ENCODE data around the gene VASN. TPM values are rescaled to one million over a fixed set of nuclear protein-coding genes. Genes with fewer than 3 reads are reported as not detected.

The VASN gene
- total RNA-seq, 1 donor from 2014 or later = 62.7 TPM

GRCh38 chr16:4410335-4411075 lies 38.9 kb downstream of the VASN start:
- Mint-ChIP-seq H3K4me3 (ENCODE audit: unreplicated experiment) (no peak overlapping the region), H3K4me1 (ENCODE audit: unreplicated experiment) (peaks cover 24% of the 10 kb centered on the region), H3K36me3 (ENCODE audit: unreplicated experiment) (no peaks in the 10 kb centered on the region), H3K27me3 (ENCODE audit: unreplicated experiment) (no peaks in the 10 kb centered on the region), H3K9me3 (ENCODE audit: unreplicated experiment) (no peaks in the 10 kb centered on the region), H3K27ac (ENCODE audit: unreplicated experiment) (peak overlapping the region; percentile 6)
- no peak for DNase-seq (ENCODE audit: extremely low spot score, unreplicated experiment)
- no peak for TF ChIP-seq CTCF (IDR thresholded peaks at IDR 0.05)

DNA sequence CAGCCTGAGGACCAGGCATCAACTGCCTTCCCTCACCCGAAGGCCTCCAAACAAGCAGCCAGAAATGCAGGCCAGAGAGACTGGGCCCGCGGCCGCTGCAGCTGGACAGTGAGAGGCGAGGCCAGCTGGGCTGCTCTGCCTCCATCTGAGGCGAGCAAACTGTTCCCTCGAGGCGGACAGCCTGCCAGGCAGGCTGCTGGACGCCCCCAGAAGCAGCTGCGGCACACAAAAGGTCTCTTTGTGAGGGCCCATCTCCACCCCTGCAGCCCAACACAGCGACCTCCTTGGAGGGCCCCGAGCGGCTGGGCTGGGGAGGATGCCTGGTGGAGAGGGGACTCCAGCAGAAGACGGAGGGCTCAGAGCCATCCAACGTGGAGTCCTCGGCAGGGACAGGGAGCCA lies 40.0 kb downstream of the VASN start:
- TF ChIP-seq CTCF (IDR thresholded peaks at IDR 0.05) = no peak
- no peaks in the 10 kb centered on the region for H3K36me3 Mint-ChIP-seq (ENCODE audit: unreplicated experiment)
- DNase-seq (ENCODE audit: extremely low spot score, unreplicated experiment) = no peak
- no peak overlapping the region for H3K27ac Mint-ChIP-seq (ENCODE audit: unreplicated experiment)
- H3K4me3 Mint-ChIP-seq (ENCODE audit: unreplicated experiment) = no peak overlapping the region
- peaks cover 26% of the 10 kb centered on the region for H3K4me1 Mint-ChIP-seq (ENCODE audit: unreplicated experiment)
- H3K27me3 Mint-ChIP-seq (ENCODE audit: unreplicated experiment) = no peaks in the 10 kb centered on the region
- no peaks in the 10 kb centered on the region for H3K9me3 Mint-ChIP-seq (ENCODE audit: unreplicated experiment)

- peaks cover 29% of the 10 kb centered on the region for H3K4me1 Mint-ChIP-seq (ENCODE audit: unreplicated experiment)
- TF ChIP-seq CTCF (IDR thresholded peaks at IDR 0.05) = no peak
- H3K9me3 Mint-ChIP-seq (ENCODE audit: unreplicated experiment) = no peaks in the 10 kb centered on the region
- no peak for DNase-seq (ENCODE audit: extremely low spot score, unreplicated experiment)
- no peaks in the 10 kb centered on the region for H3K36me3 Mint-ChIP-seq (ENCODE audit: unreplicated experiment)
- H3K27me3 Mint-ChIP-seq (ENCODE audit: unreplicated experiment) = no peaks in the 10 kb centered on the region
- no peak overlapping the region for H3K27ac Mint-ChIP-seq (ENCODE audit: unreplicated experiment)
- H3K4me3 Mint-ChIP-seq (ENCODE audit: unreplicated experiment) = no peak overlapping the region
These were observed 40.5 kb downstream of the VASN start for GRCh38 chr16:4412159-4412558.

- DNase-seq (ENCODE audit: extremely low spot score, unreplicated experiment) = no peak
- Mint-ChIP-seq H3K4me1 (ENCODE audit: unreplicated experiment) (peaks cover 29% of the 10 kb centered on the region), H3K4me3 (ENCODE audit: unreplicated experiment) (no peak overlapping the region), H3K27me3 (ENCODE audit: unreplicated experiment) (no peaks in the 10 kb centered on the region), H3K36me3 (ENCODE audit: unreplicated experiment) (no peaks in the 10 kb centered on the region), H3K27ac (ENCODE audit: unreplicated experiment) (no peak overlapping the region), H3K9me3 (ENCODE audit: unreplicated experiment) (no peaks in the 10 kb centered on the region)
- TF ChIP-seq CTCF (IDR thresholded peaks at IDR 0.05) = no peak
These were observed 41.2 kb downstream of the VASN start for GRCh38 chr16:4412854-4413253.

GRCh38 chr16:4414187-4414917 lies 42.7 kb downstream of the VASN start:
- peaks cover 29% of the 10 kb centered on the region for H3K4me1 Mint-ChIP-seq (ENCODE audit: unreplicated experiment)
- no peaks in the 10 kb centered on the region for H3K36me3 Mint-ChIP-seq (ENCODE audit: unreplicated experiment)
- no peak overlapping the region for H3K4me3 Mint-ChIP-seq (ENCODE audit: unreplicated experiment)
- H3K27me3 Mint-ChIP-seq (ENCODE audit: unreplicated experiment) = no peaks in the 10 kb centered on the region
- no peak for DNase-seq (ENCODE audit: extremely low spot score, unreplicated experiment)
- no peak for TF ChIP-seq CTCF (IDR thresholded peaks at IDR 0.05)
- H3K27ac Mint-ChIP-seq (ENCODE audit: unreplicated experiment) = no peak overlapping the region
- H3K9me3 Mint-ChIP-seq (ENCODE audit: unreplicated experiment) = no peaks in the 10 kb centered on the region

Measured in osteocyte (in vitro differentiated cells).